GM12892 (cell line): ENCODE measurements around the gene IMP4.

ENCODE experiments used
- DNase-seq: peaks from one replicate; pipeline ENCODE4 v3.0.0; 2011; ENCODE audit not compliant: insufficient read length
- FAIRE-seq: peaks from 2 replicates; lab custom pipeline; 2011; peaks lifted over from hg19 to GRCh38; lab: Jason Lieb, UNC
- POLR2A ChIP-seq: IDR thresholded peaks from 2 replicates; pipeline ENCODE4 v1.6.1; 2011; ENCODE audit warnings: low read depth, low read length, control low read depth
- POLR2AphosphoS5 ChIP-seq: IDR thresholded peaks from 2 replicates; pipeline ENCODE4 v1.6.1; 2011; ENCODE audit warnings: low read depth, low read length, control low read depth
- TAF1 ChIP-seq: IDR thresholded peaks from 2 replicates; pipeline ENCODE4 v1.6.1; 2011; ENCODE audit warnings: low read depth, mild to moderate bottlenecking, control low read depth, low read length, borderline replicate concordance

IMP4 gene

GRCh38 chr2:130375291-130376266, 32.9 kb downstream of the IMP4 start:
- no peak for TF ChIP-seq TAF1
- no peak for TF ChIP-seq POLR2A
- TF ChIP-seq POLR2AphosphoS5, result no peak
- FAIRE-seq (no peak), DNase-seq (no peak)

GRCh38 chr2:130376433-130377293, 34.0 kb downstream of the IMP4 start:
- no peak for DNase-seq
- TF ChIP-seq POLR2A, result no peak
- TF ChIP-seq POLR2AphosphoS5, result no peak
- TF ChIP-seq TAF1, result no peak
- FAIRE-seq, result peak; percentile 91

GRCh38 chr2:130377491-130377890, 34.8 kb downstream of the IMP4 start:
- DNase-seq, result no peak
- FAIRE-seq, result no peak
- no peak for TF ChIP-seq POLR2A
- no peak for TF ChIP-seq POLR2AphosphoS5
- no peak for TF ChIP-seq TAF1

GRCh38 chr2:130378206-130378897, 35.7 kb downstream of the IMP4 start:
- TF ChIP-seq POLR2AphosphoS5, result no peak
- no peak for TF ChIP-seq POLR2A
- no peak for TF ChIP-seq TAF1
- DNase-seq (no peak), FAIRE-seq (no peak)

- FAIRE-seq (no peak), DNase-seq (no peak)
Measured at GRCh38 chr2:130378898-130379214, 36.2 kb downstream of the IMP4 start.

GRCh38 chr2:130380096-130380934, 37.6 kb downstream of the IMP4 start:
- DNase-seq (no peak), FAIRE-seq (no peak)
- no peak for TF ChIP-seq POLR2AphosphoS5
- no peak for TF ChIP-seq POLR2A
- no peak for TF ChIP-seq TAF1

More at GRCh38 chr2:130378898-130379214, 36.2 kb downstream of the IMP4 start:
- no peak for TF ChIP-seq POLR2AphosphoS5
- TF ChIP-seq TAF1, result no peak
- no peak for TF ChIP-seq POLR2A

- FAIRE-seq, result no peak
- no peak for TF ChIP-seq TAF1
- no peak for TF ChIP-seq POLR2AphosphoS5
- TF ChIP-seq POLR2A, result no peak
- no peak for DNase-seq
Measured at GRCh38 chr2:130381145-130381544, 38.4 kb downstream of the IMP4 start.

GRCh38 chr2:130381619-130382018, 38.9 kb downstream of the IMP4 start:
- no peak for TF ChIP-seq TAF1
- TF ChIP-seq POLR2AphosphoS5, result no peak
- TF ChIP-seq POLR2A, result no peak
- FAIRE-seq (no peak), DNase-seq (no peak)

- DNase-seq, result no peak
Measured at GRCh38 chr2:130382313-130382917, 39.7 kb downstream of the IMP4 start.

GRCh38 chr2:130385709-130386108, 43.0 kb downstream of the IMP4 start:
- no peak for TF ChIP-seq TAF1
- FAIRE-seq (peak; percentile 70), DNase-seq (no peak)

More at GRCh38 chr2:130382313-130382917, 39.7 kb downstream of the IMP4 start:
- TF ChIP-seq TAF1 (no peak), POLR2A (no peak), POLR2AphosphoS5 (no peak)
- FAIRE-seq, result no peak
